Measurements from ENCODE around the gene MUC3A.

The MUC3A gene

GRCh38 chr7:100911484-100911883, 37.9 kb upstream of the MUC3A start (continued):
- TF ChIP-seq ZNF600 (tag by site-specific recombination; IDR thresholded peaks at IDR 0.05) (no peak), ZNF561 (tag by site-specific recombination; IDR thresholded peaks at IDR 0.05; ENCODE audit: borderline replicate concordance) (no peak), SALL2 (tag by site-specific recombination; IDR thresholded peaks at IDR 0.05; ENCODE audit: borderline replicate concordance) (no peak), ZNF76 (tag by site-specific recombination; IDR thresholded peaks at IDR 0.05; ENCODE audit: borderline replicate concordance, low read depth) (no peak), ZNF664 (tag by site-specific recombination; IDR thresholded peaks at IDR 0.05) (no peak)
- TF ChIP-seq, protein P1, sequence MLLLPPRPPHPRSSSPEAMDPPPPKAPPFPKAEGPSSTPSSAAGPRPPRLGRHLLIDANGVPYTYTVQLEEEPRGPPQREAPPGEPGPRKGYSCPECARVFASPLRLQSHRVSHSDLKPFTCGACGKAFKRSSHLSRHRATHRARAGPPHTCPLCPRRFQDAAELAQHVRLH (tag by site-specific recombination; IDR thresholded peaks at IDR 0.05), result no peak
- TF ChIP-seq, protein P2, sequence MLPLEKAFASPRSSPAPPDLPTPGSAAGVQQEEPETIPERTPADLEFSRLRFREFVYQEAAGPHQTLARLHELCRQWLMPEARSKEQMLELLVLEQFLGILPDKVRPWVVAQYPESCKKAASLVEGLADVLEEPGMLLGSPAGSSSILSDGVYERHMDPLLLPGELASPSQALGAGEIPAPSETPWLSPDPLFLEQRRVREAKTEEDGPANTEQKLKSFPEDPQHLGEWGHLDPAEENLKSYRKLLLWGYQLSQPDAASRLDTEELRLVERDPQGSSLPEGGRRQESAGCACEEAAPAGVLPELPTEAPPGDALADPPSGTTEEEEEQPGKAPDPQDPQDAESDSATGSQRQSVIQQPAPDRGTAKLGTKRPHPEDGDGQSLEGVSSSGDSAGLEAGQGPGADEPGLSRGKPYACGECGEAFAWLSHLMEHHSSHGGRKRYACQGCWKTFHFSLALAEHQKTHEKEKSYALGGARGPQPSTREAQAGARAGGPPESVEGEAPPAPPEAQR (tag by site-specific recombination; IDR thresholded peaks at IDR 0.05), result no peak

- ChIA-PET POLR2A (no interaction called here), CTCF (no interaction called here)
- no peak overlapping the region for H3K4me3 ChIP-seq (ENCODE audit: low read depth, low read length)
- no peaks in the 10 kb centered on the region for H3K36me3 ChIP-seq (ENCODE audit: control insufficient read depth in 2 of 2, insufficient read depth in 1 of 2, low read length in 2 of 2)
- no peak overlapping the region for H3K27ac ChIP-seq (ENCODE audit: extremely low read depth, low read depth, low read length)
- H3K9me3 ChIP-seq (ENCODE audit: control insufficient read depth, insufficient read depth, low read depth, low read length), result no peaks in the 10 kb centered on the region
- no peaks in the 10 kb centered on the region for H3K4me1 ChIP-seq (ENCODE audit: control insufficient read depth, insufficient read depth, low read length)
- TF ChIP-seq, protein P3, sequence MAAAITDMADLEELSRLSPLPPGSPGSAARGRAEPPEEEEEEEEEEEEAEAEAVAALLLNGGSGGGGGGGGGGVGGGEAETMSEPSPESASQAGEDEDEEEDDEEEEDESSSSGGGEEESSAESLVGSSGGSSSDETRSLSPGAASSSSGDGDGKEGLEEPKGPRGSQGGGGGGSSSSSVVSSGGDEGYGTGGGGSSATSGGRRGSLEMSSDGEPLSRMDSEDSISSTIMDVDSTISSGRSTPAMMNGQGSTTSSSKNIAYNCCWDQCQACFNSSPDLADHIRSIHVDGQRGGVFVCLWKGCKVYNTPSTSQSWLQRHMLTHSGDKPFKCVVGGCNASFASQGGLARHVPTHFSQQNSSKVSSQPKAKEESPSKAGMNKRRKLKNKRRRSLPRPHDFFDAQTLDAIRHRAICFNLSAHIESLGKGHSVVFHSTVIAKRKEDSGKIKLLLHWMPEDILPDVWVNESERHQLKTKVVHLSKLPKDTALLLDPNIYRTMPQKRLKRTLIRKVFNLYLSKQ (tag by site-specific recombination; IDR thresholded peaks at IDR 0.05; ENCODE audit: borderline replicate concordance), result no peak
- TF ChIP-seq ZNF184 (tag by site-specific recombination; IDR thresholded peaks at IDR 0.05) (no peak), ZNF174 (tag by site-specific recombination; IDR thresholded peaks at IDR 0.05) (no peak), ZNF514 (tag by site-specific recombination; IDR thresholded peaks at IDR 0.05) (no peak), YY2 (tag by site-specific recombination; IDR thresholded peaks at IDR 0.05) (no peak), ZNF654 (tag by site-specific recombination; IDR thresholded peaks at IDR 0.05; ENCODE audit: low read depth) (peak; percentile 45), ZNF211 (tag by site-specific recombination; IDR thresholded peaks at IDR 0.05; ENCODE audit: low read depth) (no peak), BCL11A (tag by site-specific recombination; IDR thresholded peaks at IDR 0.05; ENCODE audit: low read depth) (no peak), FEZF1 (tag by site-specific recombination; IDR thresholded peaks at IDR 0.05) (no peak), REPIN1 (tag by site-specific recombination; IDR thresholded peaks at IDR 0.05; ENCODE audit: low read depth) (no peak), ZNF394 (tag by site-specific recombination; IDR thresholded peaks at IDR 0.05; ENCODE audit: borderline replicate concordance) (peak; percentile 92), ZNF311 (tag by site-specific recombination; IDR thresholded peaks at IDR 0.05; ENCODE audit: borderline replicate concordance) (no peak), ZSCAN23 (tag by site-specific recombination; IDR thresholded peaks at IDR 0.05) (no peak), ZNF677 (tag by site-specific recombination; IDR thresholded peaks at IDR 0.05) (no peak), ZNF610 (tag by site-specific recombination; IDR thresholded peaks at IDR 0.05; ENCODE audit: borderline replicate concordance) (no peak), ZNF529 (tag by site-specific recombination; IDR thresholded peaks at IDR 0.05; ENCODE audit: insufficient replicate concordance) (no peak), GLIS1 (tag by site-specific recombination; IDR thresholded peaks at IDR 0.05) (no peak), ZNF175 (tag by site-specific recombination; IDR thresholded peaks at IDR 0.05) (no peak), ZNF16 (tag by site-specific recombination; IDR thresholded peaks at IDR 0.05; ENCODE audit: low read depth) (no peak), ZNF596 (tag by site-specific recombination; IDR thresholded peaks at IDR 0.05) (no peak), ZNF623 (tag by site-specific recombination; IDR thresholded peaks at IDR 0.05) (peak; percentile 77)
- TF ChIP-seq, protein P4, sequence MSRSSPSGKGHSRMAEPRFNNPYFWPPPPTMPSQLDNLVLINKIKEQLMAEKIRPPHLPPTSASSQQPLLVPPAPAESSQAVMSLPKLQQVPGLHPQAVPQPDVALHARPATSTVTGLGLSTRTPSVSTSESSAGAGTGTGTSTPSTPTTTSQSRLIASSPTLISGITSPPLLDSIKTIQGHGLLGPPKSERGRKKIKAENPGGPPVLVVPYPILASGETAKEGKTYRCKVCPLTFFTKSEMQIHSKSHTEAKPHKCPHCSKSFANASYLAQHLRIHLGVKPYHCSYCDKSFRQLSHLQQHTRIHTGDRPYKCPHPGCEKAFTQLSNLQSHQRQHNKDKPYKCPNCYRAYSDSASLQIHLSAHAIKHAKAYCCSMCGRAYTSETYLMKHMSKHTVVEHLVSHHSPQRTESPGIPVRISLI (tag by site-specific recombination; IDR thresholded peaks at IDR 0.05), result no peak
- TF ChIP-seq, protein P5, sequence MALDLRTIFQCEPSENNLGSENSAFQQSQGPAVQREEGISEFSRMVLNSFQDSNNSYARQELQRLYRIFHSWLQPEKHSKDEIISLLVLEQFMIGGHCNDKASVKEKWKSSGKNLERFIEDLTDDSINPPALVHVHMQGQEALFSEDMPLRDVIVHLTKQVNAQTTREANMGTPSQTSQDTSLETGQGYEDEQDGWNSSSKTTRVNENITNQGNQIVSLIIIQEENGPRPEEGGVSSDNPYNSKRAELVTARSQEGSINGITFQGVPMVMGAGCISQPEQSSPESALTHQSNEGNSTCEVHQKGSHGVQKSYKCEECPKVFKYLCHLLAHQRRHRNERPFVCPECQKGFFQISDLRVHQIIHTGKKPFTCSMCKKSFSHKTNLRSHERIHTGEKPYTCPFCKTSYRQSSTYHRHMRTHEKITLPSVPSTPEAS (tag by site-specific recombination; IDR thresholded peaks at IDR 0.05), result no peak
- TF ChIP-seq, protein P6, sequence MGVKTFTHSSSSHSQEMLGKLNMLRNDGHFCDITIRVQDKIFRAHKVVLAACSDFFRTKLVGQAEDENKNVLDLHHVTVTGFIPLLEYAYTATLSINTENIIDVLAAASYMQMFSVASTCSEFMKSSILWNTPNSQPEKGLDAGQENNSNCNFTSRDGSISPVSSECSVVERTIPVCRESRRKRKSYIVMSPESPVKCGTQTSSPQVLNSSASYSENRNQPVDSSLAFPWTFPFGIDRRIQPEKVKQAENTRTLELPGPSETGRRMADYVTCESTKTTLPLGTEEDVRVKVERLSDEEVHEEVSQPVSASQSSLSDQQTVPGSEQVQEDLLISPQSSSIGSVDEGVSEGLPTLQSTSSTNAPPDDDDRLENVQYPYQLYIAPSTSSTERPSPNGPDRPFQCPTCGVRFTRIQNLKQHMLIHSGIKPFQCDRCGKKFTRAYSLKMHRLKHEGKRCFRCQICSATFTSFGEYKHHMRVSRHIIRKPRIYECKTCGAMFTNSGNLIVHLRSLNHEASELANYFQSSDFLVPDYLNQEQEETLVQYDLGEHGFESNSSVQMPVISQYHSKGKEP (tag by site-specific recombination; IDR thresholded peaks at IDR 0.05), result no peak
Observed at GRCh38 chr7:100914208-100914878, 35.0 kb upstream of the MUC3A start.

Data from HEK293 (cell line).